GM21717 (cell line): ENCODE results near the gene SERPIND1.

Source experiments
- ATAC-seq: cut with Tn5 transposase; IDR thresholded peaks from one replicate; pipeline ENCODE4 v1.9.1; 2021; ENCODE audit warnings: mild to moderate bottlenecking, moderate library complexity; ENCODE audit not compliant: unreplicated experiment

The SERPIND1 gene

DNA sequence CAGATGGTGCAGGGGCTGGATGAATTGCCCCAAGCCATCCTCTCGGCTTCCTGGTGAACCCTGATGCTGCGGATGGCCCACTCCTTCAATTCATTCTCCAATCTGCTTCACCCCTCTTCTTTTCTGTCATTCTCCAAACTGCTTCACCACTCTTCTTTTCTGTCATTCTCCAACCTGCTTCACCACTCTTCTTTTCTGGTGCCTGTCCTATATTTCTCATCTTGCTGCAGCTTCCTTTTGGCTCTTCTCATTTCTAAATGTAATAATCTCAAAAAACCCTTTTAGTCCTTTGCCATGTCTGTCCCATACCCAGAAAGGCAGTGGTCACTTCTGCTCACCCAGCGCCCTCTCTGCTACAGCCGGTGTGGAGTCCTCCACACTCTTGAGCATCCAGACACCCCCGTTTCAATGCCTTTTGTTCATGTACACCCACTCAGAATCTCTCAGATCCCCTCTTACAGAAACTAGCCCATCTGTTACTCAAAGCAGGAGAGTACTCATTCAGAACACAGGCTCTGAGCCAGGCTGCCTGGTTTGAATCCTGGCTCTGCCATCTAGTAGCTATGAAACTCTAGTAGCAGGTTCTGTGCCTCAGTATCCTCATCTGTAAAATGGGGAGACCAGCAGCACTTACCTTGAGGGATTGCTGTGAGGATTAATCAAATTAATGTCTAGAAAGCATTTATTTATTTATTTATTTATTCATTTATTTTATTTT lies 14.9 kb downstream of the SERPIND1 start:
- ATAC-seq = no peak

DNA sequence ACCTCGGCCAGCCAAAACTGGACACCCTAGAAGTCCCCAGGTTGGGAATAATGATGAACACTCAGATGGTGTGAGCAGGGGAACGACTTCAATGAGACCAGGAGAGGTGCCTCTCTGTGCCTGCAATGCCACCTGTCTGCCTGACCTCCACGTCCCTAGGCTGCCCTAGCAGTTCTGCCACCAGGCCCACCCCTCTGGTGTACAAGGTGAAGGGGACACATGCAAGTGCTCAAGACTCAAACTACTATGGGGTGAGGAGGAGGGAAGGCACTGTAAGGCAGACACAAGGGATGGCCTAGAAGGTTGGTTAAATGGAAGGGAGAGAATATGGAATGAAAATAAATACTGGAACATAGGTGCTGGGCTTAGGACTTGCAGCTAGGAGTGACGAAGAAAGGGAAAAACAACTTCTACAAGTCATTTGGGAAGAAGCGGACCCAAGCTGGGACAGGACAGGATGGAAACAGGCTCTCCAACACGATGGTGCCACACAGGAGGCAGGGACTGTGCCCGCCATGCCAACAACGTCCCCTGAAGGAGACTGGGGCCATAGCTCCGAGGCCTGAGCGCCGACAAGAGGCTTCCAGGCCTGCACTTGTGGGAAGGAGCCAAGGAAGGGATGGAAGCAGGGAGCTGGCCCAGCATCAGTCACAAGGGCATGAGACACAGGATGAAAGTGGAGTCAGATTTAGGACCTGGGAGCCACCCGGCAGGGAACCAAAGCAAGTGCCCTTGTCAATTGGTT lies 18.5 kb downstream of the SERPIND1 start:
- ATAC-seq = no peak

- no peak for ATAC-seq
Observed at GRCh38 chr22:20792966-20793728, 19.2 kb downstream of the SERPIND1 start.

DNA sequence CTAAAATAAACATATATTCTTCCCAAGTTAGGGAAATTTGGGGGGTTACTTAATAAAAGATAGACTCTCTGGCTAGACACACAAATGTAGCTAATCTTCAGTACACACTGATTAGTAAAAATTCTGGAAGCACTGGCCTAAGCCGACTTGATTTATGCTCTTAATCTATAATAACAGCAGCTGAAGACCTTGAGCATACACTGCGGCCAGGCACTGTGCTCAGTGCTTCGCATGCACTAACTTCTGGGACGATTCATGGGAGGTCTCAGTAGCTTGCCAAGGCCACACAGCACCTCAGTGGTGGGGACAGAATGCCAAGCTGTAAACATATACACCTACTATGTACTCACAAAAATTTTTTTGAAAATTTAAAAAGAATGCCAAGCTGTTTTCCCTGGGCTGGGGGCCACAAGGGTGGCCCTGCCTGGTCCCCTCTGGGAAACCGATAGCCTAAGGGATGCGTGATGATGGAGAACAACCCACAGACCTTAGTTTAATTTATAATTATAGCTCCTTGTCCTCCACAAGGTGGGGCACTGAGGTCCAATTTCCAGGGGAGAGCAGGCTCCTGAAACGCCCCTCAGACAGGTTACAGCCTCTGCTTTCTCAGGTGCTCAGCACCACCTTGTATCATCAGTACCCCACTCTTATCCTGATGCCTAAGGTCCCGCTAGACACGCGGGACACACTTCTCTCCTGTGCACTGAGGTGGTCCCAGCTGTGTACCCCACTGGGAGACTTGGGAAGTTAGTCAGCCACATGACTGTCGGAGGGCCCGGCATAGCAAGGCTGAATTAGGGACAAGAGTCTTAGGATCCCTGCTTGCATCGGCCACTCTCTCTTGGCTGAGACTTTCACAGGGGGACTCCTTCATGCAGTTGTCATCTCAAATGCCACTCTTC lies 20.1 kb downstream of the SERPIND1 start:
- ATAC-seq = no peak

DNA sequence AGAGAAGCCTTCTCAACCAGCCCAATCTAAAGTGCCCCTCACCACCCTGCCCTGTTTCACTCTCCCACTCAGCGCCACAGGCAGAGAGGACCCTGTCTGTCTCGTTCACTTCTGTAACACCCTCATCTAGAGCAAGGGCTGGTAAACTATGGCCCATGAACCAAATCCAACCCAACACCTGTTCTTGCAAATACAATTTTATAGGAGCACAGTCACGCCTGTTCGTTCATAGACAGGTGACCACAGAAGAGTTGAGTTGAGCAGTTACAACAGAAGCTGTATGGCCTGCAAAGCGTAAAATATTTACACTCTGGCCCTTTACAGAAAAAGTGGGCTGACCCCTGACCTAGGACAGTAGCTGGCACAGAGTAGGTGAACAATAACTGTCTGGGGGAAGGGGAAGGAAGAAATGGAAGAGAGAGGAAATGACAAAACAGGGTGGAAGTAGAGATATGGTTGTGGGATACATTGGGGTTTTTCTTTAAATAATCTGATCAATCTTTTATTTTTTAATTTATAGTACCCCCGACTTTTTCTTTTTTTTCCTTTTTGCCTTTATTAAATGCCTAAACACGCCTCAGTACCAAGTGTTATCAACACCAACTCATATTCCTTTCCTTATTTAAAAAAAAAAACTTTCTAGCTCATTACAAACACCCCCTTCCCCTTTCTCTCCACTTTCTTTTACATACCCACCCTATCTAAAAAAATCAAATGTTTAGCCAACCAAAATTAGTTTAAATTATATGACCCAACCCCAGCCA lies 20.9 kb downstream of the SERPIND1 start:
- no peak for ATAC-seq

- no peak for ATAC-seq
Observed at GRCh38 chr22:20796731-20797130, 22.8 kb downstream of the SERPIND1 start.

- no peak for ATAC-seq
Observed at GRCh38 chr22:20798218-20798617, 24.3 kb downstream of the SERPIND1 start.

DNA sequence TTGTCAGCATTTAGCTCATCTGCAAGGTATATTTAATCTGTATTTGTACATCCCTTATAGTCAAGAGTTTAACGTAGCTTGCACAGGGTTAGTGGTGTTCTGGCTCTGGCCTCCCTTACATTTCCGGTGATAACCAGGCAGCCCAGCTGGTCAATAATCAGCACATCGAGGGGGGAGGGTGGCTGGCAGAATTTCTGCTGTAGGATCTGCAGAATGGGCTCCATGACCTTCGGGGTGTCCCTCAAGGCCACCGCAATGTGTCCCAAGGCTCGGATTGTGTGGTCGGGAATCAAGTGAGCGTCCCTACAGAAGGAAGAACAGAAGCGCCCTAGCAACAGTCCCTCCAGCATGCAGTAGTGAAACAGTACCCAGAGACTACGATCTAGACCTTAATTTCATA lies 25.1 kb downstream of the SERPIND1 start:
- ATAC-seq = no peak

DNA sequence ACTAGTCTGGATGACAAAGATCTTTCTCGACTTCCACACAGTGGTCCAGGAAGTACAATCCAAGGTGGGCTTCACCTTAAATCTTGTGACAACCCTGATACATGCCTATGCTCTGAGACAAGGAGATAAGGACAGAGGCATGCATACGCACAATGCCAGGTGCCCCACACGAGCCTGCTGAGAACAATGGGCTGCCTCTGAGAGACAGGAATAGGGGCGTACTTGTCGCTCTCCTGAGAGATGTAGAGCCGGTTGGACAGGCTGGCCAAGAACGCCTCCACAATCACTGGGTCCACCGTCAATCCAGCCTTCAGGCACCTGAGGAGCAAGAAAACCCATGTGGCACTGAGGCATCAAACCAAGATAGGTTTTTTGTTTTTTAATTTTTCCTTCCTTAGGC lies 25.5 kb downstream of the SERPIND1 start:
- ATAC-seq = no peak

GRCh38 chr22:20802452-20802851 lies 28.5 kb downstream of the SERPIND1 start:
- ATAC-seq = no peak

DNA sequence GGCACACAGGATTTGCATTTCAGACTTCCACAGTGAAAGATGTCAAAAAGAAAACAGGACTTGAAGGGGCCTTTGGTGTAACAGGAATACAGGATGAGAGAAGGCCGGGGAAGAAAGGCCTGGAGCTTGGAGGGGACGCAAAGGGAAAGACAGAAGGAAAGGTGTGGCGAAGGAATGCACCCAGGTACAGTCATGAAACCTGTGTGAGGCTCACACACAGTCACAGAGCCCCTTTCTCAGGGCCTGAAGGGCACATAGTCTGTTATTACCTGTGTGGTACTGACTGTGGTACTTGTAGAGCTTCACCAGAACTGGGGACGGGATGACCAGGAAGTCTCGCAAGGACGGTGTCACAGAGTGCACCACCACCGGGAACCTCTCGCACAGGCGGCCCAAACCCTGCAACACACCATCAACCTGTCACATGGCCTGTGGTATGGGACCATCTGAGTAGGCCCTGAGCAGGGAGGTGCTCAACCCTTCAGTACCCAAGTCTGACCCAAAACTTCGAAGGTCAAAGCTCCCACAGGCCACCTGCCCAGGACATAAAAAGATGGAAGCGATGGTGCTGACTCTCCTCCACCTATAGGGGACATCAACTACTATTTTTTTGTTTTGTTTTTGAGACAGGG lies 29.1 kb downstream of the SERPIND1 start:
- no peak for ATAC-seq

GRCh38 chr22:20803696-20804324 lies 29.9 kb downstream of the SERPIND1 start:
- ATAC-seq = no peak

- no peak for ATAC-seq
Observed at GRCh38 chr22:20804650-20805049, 30.7 kb downstream of the SERPIND1 start.

DNA sequence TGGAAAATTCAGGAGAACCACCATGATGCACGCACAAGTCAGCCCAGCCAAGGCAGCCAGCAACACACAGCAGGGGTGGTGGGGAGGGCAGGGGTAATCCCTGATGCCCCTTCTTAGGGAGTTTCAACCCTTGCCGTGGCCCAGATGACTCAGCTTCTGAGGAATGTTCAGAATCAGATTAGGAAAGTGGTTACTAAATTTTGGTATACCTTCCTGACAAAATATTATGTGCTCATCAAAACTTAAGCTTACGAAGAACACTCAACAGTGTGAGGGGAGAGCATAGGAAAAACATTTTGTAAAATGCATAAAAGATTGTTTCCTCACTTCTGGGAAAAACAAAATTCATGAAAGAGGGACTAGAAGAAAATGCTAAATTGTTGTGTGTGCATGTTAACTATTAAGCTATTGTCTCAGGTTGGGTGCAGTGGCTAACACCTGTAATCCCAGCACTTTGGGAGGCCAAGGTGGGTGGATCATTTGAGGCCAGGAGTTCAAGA lies 32.1 kb downstream of the SERPIND1 start:
- ATAC-seq = no peak

DNA sequence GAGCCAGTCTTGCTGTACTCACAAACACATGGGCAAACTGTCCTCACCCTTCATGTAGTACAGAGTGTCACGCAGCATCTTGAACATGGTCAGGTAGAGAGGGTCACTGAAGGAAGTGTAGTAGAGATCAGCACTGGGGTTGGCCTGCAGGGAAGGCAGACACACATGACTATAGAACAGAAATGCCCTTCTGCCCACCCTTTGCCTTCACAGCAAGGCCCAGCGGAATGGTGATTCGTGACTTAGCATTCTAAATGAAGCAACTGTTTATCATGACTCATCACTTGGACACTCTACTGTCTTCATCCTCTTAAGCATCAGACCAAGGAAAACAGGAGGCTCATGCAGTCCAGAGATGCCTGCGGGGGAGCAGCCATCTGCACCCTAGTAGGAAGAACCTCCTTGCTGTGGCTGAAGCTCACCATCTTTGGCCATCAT lies 33.4 kb downstream of the SERPIND1 start:
- ATAC-seq = no peak

DNA sequence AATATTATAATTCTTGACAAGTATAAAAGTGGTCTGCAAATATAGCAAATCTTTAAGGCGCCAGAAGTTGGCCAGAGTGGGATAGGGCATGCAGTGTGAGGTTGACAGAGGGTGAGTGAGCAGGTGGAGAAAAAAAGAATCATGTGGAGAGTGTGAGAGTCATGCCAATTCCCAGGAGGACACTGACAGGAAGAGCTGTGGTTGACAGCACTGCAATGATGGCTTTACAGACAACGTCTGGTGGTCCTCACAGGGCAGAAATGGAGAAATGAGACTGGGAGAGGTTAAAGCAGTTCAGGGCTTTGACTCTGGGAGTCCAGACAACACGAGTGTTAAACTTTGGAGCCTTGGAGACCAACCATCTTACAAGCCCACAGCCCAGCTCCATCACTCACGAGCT lies 34.9 kb downstream of the SERPIND1 start:
- ATAC-seq = no peak

DNA sequence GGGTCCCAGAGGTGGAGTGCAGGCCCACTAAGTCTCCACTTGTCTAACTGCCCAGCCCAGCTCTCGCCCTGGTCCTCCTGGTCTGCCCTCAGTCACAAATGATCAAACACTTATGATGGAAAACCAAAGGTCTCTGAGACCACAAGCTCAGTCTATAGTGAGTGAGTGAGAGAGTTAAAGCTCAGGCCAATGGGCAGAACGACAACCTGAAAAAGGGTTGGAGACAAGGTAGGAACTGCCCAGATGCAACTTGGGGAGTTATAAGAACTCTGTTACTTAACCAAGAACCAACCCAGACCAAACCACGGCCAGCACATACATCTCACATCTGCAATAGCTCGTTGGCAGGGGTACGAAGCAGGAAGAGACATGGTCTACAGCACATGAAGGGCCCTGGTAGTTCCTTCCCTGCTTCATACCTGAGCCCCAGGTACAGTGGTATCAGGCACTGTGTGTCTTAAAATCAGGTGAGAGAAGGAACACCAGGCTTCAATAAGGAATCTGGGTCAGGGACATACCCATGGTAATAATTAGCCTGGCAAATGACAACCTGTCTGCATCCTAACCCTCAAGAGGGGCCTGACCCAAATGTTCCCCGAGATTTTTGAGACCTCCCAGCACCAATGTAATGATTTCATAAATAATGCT lies 35.7 kb downstream of the SERPIND1 start:
- ATAC-seq = no peak

GRCh38 chr22:20810645-20811044 lies 36.7 kb downstream of the SERPIND1 start:
- no peak for ATAC-seq
